Hepatocyte (in vitro differentiated cells): ENCODE results near the gene LSM12. TPM values are rescaled to one million over a fixed set of nuclear protein-coding genes. Genes with fewer than 3 reads are reported as not detected.
A peak's percentile ranks its signal among the peaks of the same experiment; 100 is the strongest.

ENCODE experiments used
- DNase-seq: peaks from one replicate; pipeline ENCODE4 v3.0.0-alpha.2; 2016; ENCODE audit warnings: low spot score
- H2AFZ ChIP-seq: fragments of 200-600 bp; sonication (generic); 2 replicates; pipeline ENCODE4 v1.6.0; 2016; ENCODE audit warnings: antibody characterized with exemption, mild to moderate bottlenecking
- H3K27ac ChIP-seq: fragments of 200-600 bp; sonication (generic); 2 replicates; pipeline ENCODE4 v1.5.1; 2016; ENCODE audit warnings: mild to moderate bottlenecking
- H3K27me3 ChIP-seq: fragments of 200-600 bp; sonication (generic); 2 replicates; pipeline ENCODE4 v1.6.1; 2016
- H3K36me3 ChIP-seq: fragments of 200-600 bp; sonication (generic); replicated peaks from 2 replicates; pipeline ENCODE4 v1.5.1; 2016; ENCODE audit warnings: low read depth; ENCODE audit not compliant: insufficient read depth
- H3K4me1 ChIP-seq: fragments of 200-600 bp; sonication (generic); 2 replicates; pipeline ENCODE4 v1.5.1; 2016; ENCODE audit warnings: mild to moderate bottlenecking, moderate library complexity; ENCODE audit not compliant: insufficient read depth
- H3K4me2 ChIP-seq: fragments of 200-600 bp; sonication (generic); 2 replicates; pipeline ENCODE4 v1.6.0; 2016
- H3K4me3 ChIP-seq: fragments of 200-600 bp; sonication (generic); 2 replicates; pipeline ENCODE4 v1.5.1; 2016; ENCODE audit warnings: mild to moderate bottlenecking
- H3K79me2 ChIP-seq: fragments of 200-600 bp; sonication (generic); 2 replicates; pipeline ENCODE4 v1.6.0; 2017; ENCODE audit warnings: mild to moderate bottlenecking
- H3K9me2 ChIP-seq: fragments of 200-600 bp; sonication (generic); replicated peaks from 2 replicates; pipeline ENCODE4 v1.6.0; 2017; ENCODE audit warnings: mild to moderate bottlenecking; ENCODE audit not compliant: insufficient read depth
- H3K9me3 ChIP-seq: fragments of 200-600 bp; sonication (generic); 2 replicates; pipeline ENCODE4 v1.5.1; 2016; ENCODE audit warnings: low read depth, mild to moderate bottlenecking
- H4K20me1 ChIP-seq: fragments of 200-600 bp; sonication (generic); 2 replicates; pipeline ENCODE4 v1.6.0; 2016; ENCODE audit warnings: mild to moderate bottlenecking; ENCODE audit not compliant: insufficient read depth, poor library complexity, severe bottlenecking
- EZH2 ChIP-seq: fragments of 200-600 bp; sonication (generic); IDR thresholded peaks from 2 replicates; pipeline ENCODE4 v1.6.1; 2016; ENCODE audit warnings: antibody characterized with exemption, mild to moderate bottlenecking, borderline replicate concordance
- EZH2phosphoT487 ChIP-seq: fragments of 200-600 bp; sonication (generic); IDR thresholded peaks from one replicate; pipeline ENCODE4 v1.6.1; 2018; ENCODE audit warnings: antibody characterized with exemption, mild to moderate bottlenecking, low read depth, moderate library complexity; ENCODE audit not compliant: unreplicated experiment, severe bottlenecking
- WGBS: methylation state at CpG from one replicate; pipeline ENCODE4 v1.1.6; 2016; ENCODE audit warnings: low lambda C conversion rate; ENCODE audit errors: missing lambda C conversion rate; 5-methylcytosine and 5-hydroxymethylcytosine counted together
- polyA plus RNA-seq: library from polyadenylated mRNA; unstranded; fragments of >200 nt; fragmentation: Nextera tagmentation; extraction: Ambion mirVana; gene quantifications from 2 replicates; pipeline ENCODE4 v1.2.1, GENCODE V29; 2016
- total RNA-seq: library from RNA; depleted of rRNA; stranded (reverse); fragments of >200 nt; gene quantifications from 2 replicates; pipeline ENCODE4 v1.2.3, GENCODE V29; 2014
- TF ChIP-seq, protein P1 (sequence below): fragments of 200-600 bp; sonication (generic); IDR thresholded peaks from 2 replicates; pipeline ENCODE4 v1.5.1; 2016; ENCODE audit warnings: antibody characterized with exemption, mild to moderate bottlenecking; ENCODE audit not compliant: poor library complexity

The LSM12 gene
- total and polyA plus RNA-seq, 2 experiments from 2014 or later, result 40.4 to 44.5 TPM

DNA sequence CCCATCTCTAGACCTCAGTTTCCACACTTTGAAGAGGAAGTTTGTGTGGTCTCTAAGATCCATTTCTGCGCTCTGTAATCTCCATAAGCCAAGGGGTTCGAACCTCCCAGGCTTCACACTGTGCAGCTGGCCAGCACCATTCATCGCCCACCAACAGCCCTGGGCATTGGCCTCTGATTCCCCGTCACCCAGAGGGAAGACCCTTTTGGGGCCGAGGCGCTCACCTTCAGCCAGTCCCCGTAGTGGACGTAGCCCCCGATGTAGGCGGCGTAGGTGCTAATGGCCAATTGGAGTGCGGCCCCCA lies 52.4 kb downstream of the LSM12 start:
- WGBS, result 14% methylated on average over 12 of the region's 12 CpGs
- peaks cover 6% of the 10 kb centered on the region for H3K79me2 ChIP-seq
- no peaks in the 10 kb centered on the region for H3K9me3 ChIP-seq
- DNase-seq, result no peak
- H3K4me2 ChIP-seq, result peak overlapping the region; percentile 89
- H4K20me1 ChIP-seq, result no peaks in the 10 kb centered on the region
- peaks cover 10% of the 10 kb centered on the region for H3K4me1 ChIP-seq
- peak overlapping the region; percentile 91 for H2AFZ ChIP-seq
- no peaks in the 10 kb centered on the region for H3K36me3 ChIP-seq
- no peak for TF ChIP-seq EZH2phosphoT487
- TF ChIP-seq, protein P1, sequence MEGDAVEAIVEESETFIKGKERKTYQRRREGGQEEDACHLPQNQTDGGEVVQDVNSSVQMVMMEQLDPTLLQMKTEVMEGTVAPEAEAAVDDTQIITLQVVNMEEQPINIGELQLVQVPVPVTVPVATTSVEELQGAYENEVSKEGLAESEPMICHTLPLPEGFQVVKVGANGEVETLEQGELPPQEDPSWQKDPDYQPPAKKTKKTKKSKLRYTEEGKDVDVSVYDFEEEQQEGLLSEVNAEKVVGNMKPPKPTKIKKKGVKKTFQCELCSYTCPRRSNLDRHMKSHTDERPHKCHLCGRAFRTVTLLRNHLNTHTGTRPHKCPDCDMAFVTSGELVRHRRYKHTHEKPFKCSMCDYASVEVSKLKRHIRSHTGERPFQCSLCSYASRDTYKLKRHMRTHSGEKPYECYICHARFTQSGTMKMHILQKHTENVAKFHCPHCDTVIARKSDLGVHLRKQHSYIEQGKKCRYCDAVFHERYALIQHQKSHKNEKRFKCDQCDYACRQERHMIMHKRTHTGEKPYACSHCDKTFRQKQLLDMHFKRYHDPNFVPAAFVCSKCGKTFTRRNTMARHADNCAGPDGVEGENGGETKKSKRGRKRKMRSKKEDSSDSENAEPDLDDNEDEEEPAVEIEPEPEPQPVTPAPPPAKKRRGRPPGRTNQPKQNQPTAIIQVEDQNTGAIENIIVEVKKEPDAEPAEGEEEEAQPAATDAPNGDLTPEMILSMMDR, result no peak
- TF ChIP-seq EZH2, result no peak
- H3K9me2 ChIP-seq, result no peaks in the 10 kb centered on the region
- H3K4me3 ChIP-seq, result peak overlapping the region; percentile 72
- peak overlapping the region; percentile 84 for H3K27ac ChIP-seq
- no peaks in the 10 kb centered on the region for H3K27me3 ChIP-seq

DNA sequence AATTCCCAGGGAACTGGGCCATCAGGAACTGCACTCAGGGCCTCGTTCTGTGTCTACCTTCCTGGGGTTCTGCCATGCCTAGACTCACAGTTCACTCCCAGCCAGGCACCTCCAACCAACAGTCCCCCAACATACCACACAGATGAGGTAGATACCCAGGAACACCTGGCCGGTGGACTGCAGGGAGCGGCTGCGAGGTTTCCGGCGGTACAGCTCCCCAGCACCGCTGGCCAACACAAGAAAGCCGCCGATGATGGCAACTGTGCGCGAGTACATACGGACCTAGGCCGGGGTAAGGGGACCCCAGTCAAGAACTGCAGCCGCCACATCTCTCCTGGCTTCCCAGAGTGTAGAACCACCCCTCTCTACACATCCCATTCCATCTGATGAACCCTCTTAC lies 53.6 kb downstream of the LSM12 start:
- H3K79me2 ChIP-seq, result peaks cover 6% of the 10 kb centered on the region
- H4K20me1 ChIP-seq, result no peaks in the 10 kb centered on the region
- H3K9me2 ChIP-seq, result no peaks in the 10 kb centered on the region
- no peak for DNase-seq
- H3K36me3 ChIP-seq, result no peaks in the 10 kb centered on the region
- H3K27me3 ChIP-seq, result no peaks in the 10 kb centered on the region
- no peak overlapping the region for H3K27ac ChIP-seq
- 96% methylated on average over 14 of the region's 14 CpGs for WGBS
- TF ChIP-seq EZH2, result no peak
- TF ChIP-seq EZH2phosphoT487, result no peak
- TF ChIP-seq, protein P1, result no peak
- no peak overlapping the region for H2AFZ ChIP-seq
- H3K4me2 ChIP-seq, result no peak overlapping the region
- no peaks in the 10 kb centered on the region for H3K9me3 ChIP-seq
- peaks cover 10% of the 10 kb centered on the region for H3K4me1 ChIP-seq
- H3K4me3 ChIP-seq, result no peak overlapping the region

DNA sequence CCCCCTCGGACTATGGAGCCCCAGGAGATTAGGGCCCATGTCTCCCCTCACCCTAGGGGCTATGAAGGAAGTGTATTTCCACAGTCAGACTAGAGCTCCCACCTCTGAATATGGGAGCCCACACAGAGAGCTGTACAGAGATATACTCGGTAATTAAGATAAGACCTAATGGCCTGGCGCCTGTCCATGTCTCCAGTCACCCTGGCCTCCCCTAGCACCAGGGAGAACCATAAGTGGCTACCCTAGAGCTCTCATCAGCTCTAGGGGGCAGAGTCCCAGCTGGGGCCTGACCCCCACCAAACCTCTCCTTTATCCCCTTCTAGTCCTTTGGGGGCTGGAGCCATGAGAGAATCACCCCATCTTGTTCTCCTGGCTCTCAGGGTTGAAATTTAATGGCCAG lies 54.1 kb downstream of the LSM12 start:
- Histone ChIP-seq H3K27ac (no peak overlapping the region), H3K4me2 (no peak overlapping the region), H3K36me3 (no peaks in the 10 kb centered on the region), H3K9me2 (no peaks in the 10 kb centered on the region), H3K79me2 (peaks cover 6% of the 10 kb centered on the region), H3K27me3 (no peaks in the 10 kb centered on the region), H3K9me3 (no peaks in the 10 kb centered on the region), H2AFZ (no peak overlapping the region), H4K20me1 (no peaks in the 10 kb centered on the region), H3K4me3 (no peak overlapping the region), H3K4me1 (peaks cover 10% of the 10 kb centered on the region)
- no peak for TF ChIP-seq EZH2
- TF ChIP-seq, protein P1, result no peak
- TF ChIP-seq EZH2phosphoT487, result no peak
- 76% methylated on average over 3 of the region's 3 CpGs for WGBS
- no peak for DNase-seq

DNA sequence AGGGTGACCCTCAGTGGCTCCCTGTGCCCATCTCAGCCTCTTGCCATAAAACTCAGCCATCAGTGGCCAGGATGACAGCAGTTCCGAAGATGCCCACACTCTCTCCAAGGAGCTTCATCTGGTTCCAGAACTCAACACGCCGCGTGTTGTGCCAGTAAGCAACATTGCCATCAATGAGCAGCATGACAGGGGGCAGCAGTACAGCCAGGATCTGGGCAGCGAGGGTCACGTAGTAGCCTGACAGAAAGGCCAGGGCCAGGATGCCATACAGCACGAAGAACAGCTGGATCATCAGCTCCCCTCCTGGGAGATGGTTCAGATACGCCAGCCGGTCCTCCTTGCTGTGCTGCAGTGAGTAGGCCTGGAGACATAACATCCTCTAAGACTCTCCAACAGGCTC lies 54.6 kb downstream of the LSM12 start:
- no peaks in the 10 kb centered on the region for H3K9me2 ChIP-seq
- WGBS, result 95% methylated on average over 9 of the region's 9 CpGs
- peaks cover 10% of the 10 kb centered on the region for H3K4me1 ChIP-seq
- H3K4me2 ChIP-seq, result no peak overlapping the region
- no peaks in the 10 kb centered on the region for H3K27me3 ChIP-seq
- H3K79me2 ChIP-seq, result peaks cover 6% of the 10 kb centered on the region
- H2AFZ ChIP-seq, result no peak overlapping the region
- H3K9me3 ChIP-seq, result no peaks in the 10 kb centered on the region
- H3K27ac ChIP-seq, result peak overlapping the region; percentile 33
- no peaks in the 10 kb centered on the region for H3K36me3 ChIP-seq
- no peak for TF ChIP-seq EZH2
- no peak for TF ChIP-seq EZH2phosphoT487
- TF ChIP-seq, protein P1, result no peak
- H4K20me1 ChIP-seq, result no peaks in the 10 kb centered on the region
- H3K4me3 ChIP-seq, result no peak overlapping the region
- DNase-seq, result no peak
